Activated CD4-positive, alpha-beta T cell treated with anti-CD3 and anti-CD28 coated beads, Interleukin-10, Interleukin-2, amounts not matched to agents 100 ng/mL and 50 ng/mL, durations not matched to agents 16 hours and 8 hours (primary cell): ENCODE measurements around the gene PRPF39.
"Not testable (repeated sequence)": the region's sequence is repeated elsewhere in the genome, so short reads cannot be mapped to it uniquely, and the experiment has no call there.

Experiments used
- DNase-seq: peaks from one replicate; pipeline ENCODE4 v3.0.0-alpha.2; 2020

PRPF39 gene, protein sequence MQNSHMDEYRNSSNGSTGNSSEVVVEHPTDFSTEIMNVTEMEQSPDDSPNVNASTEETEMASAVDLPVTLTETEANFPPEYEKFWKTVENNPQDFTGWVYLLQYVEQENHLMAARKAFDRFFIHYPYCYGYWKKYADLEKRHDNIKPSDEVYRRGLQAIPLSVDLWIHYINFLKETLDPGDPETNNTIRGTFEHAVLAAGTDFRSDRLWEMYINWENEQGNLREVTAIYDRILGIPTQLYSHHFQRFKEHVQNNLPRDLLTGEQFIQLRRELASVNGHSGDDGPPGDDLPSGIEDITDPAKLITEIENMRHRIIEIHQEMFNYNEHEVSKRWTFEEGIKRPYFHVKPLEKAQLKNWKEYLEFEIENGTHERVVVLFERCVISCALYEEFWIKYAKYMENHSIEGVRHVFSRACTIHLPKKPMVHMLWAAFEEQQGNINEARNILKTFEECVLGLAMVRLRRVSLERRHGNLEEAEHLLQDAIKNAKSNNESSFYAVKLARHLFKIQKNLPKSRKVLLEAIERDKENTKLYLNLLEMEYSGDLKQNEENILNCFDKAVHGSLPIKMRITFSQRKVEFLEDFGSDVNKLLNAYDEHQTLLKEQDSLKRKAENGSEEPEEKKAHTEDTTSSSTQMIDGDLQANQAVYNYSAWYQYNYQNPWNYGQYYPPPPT

DNA sequence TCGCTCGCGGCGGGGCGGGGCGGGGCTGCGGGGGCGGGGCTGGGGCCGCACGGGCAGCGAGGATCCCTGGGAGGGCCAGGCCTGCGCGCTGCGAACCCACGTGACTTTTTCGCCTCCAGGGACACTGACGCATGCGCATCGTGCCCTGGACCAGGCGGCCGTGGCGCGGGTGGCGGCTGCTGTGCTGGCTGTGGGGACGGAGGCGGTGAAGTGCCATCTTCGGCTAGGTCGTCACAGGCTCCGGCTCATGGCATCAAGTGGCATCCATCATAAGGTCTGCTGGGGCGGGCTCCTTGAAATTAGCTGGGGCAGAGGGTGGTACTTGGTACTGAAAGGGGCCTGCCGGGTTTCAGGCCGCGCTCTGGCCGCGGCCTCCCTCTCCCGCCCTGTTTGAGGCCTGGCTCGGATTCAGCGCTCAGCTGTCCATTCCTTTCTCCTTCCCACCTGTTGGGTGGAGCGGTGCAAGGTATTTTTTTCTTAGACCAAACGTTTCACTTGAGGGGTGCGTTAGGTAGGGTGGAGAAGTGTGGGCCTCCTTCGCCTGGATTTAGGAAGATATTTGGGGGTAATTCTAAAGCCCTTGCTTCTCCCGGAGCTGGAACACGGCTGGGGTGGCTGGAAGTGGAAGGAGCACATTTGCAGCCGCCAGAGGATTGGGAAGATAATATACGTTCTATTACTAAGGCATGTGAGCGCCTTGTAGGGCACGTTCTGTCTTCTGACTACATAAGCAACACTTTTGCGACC lies at the start of gene PRPF39:
TSS of gene PRPF39 (plus strand) at position 141 of the 747 bp plus-strand sequence. CDS start 11,124 bp downstream, outside the sequence.
- DNase-seq: peak; percentile 97

DNA sequence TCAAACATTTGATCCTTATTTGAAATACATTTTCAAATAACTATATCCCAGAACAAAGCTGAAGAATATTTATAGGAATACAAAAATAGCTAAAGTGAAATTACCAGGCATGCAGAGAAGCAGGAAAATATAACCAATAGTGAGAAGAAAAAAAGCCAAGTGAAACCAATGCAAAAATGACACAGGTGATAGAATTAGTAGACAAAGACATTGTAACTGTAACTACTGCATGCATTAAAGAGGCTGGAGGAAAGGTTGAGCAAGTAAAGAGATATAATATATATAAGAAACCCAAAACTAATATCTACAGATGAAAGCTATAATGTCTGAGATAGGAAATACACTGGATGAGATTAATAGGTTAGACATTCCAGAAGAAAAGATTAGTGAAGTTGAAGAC lies 49.2 kb upstream of the PRPF39 start:
- DNase-seq: no peak

DNA sequence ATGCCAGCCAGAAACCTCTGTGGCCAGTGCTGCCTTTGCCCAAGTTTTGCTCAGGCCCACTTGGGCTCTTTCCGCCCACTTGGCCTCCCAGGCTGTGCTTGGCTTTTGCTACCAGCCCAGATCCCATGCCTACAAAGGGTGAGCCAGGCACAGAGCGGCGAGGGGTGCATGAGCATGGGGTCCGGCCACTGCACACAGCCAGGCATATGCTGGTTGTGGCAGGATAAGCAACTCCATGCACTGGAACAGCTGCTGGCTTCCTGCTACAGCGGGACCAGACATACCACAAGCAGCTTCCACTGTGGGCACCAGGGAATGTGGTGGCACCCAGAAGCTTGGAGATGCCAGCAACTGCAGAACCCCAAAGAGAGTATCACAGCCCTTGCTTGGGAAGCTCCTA lies 45.7 kb upstream of the PRPF39 start:
- no peak for DNase-seq

DNA sequence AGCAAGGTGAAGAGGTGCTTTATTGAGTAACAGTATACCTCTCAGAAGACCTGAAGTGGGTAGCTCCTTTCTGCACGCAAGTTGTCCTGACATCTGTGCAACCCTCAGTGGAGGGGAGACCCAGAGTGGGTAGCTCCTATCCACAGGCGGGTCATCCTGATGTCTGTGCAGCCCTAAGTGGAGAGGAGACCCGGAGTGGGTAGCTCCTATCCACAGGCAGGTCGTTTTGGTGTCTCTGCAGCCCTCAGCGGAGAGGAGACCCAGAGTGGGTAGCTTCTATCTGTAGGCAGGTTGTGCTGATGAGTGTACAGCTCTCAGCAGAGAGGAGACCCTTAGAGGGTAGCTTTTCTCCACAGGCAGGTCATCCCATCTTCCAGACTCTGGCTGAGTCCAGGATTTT lies 45.1 kb upstream of the PRPF39 start:
- DNase-seq: no peak

DNA sequence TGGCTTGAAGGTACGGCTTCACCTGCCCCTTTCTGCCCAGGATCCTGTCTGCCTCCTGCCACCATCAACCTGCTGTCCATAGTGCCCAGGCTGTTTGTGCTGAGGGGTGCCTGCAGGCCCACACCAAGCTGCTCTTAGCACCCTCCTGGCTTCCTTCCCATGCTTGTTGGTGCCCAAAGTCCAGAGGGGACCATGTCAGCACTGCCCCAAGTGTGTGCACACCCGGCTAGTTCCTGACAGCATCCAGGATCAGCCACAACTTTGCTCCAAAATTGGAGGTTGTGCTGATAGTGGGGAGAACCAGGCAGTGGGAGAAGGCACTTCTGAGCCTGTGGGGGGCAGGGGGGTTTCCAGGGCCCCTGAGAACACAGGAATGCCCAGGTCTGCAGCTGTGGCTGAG lies 44.5 kb upstream of the PRPF39 start:
- no peak for DNase-seq

DNA sequence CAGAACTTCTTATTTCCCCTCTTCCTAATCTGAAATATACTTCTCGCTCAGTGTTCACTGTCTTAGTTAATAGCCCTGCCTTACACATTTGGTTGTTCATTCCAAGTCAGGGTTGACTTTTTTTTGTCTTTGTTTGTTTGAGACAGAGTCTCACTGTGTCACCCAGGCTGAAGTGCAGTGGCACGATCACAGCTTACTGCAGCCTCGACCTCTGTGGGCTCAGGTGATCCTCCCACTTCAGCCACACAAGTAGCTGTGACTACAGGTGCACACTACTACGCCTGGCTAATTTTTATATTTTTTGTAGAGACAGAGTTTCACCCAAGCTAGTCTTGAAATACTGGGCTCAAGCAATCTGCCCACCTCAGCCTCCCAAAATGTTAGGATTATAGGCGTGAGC lies 42.3 kb upstream of the PRPF39 start:
- DNase-seq: no peak

DNA sequence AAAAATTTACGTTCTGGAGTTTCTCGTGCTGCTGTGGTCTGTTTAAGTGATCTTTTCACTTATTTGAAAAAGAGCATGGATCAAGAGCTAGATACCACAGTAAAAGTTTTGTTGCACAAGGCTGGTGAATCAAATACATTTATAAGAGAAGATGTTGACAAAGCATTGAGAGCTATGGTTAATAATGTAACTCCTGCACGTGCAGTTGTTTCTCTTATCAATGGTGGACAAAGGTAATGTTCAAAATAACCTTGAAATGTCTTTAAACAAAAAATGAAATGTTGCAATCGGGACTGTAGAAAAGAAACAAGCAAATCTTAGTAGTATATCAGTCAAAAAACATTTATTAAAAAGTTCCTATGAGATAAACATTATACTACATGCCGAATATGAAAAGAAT lies 39.3 kb upstream of the PRPF39 start:
- no peak for DNase-seq

DNA sequence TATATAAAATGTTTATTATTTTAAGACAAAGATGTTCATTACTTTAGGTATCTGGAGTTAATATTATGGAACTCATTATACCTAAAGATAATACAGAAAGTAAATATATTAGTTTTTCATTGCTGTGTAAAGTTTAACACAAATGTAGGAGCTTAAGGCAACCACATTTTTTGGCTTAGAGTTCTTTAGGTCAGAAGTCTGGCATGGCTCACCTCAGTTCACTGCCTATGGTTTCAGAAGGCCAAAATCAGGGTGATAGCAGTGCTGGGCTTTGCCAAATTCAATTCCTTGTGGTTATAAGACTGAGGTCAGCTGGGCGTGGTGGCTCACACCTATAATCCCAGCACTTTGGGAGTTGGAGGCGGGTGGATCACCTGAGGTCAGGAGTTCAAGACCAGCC lies 35.5 kb upstream of the PRPF39 start:
- DNase-seq: no peak

DNA sequence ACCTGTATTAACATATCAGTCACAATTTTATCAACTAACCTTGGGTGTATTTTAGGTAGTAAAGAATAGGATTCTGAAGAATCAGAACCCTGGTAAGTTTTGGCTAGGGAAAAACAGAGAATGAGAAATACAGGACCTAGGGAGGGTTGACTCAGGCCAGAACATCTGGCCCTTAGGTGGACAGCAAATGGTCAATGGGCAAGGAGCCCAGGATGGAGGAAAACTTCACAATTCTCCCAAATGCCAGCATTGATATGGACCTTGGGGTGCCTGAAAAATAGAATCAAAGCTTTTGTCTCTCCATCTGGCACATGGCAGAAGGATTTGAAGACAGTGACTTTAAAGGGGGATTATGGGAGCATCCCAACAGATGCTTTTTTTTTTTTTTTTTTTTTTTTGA lies 32.7 kb upstream of the PRPF39 start:
- DNase-seq: no peak

DNA sequence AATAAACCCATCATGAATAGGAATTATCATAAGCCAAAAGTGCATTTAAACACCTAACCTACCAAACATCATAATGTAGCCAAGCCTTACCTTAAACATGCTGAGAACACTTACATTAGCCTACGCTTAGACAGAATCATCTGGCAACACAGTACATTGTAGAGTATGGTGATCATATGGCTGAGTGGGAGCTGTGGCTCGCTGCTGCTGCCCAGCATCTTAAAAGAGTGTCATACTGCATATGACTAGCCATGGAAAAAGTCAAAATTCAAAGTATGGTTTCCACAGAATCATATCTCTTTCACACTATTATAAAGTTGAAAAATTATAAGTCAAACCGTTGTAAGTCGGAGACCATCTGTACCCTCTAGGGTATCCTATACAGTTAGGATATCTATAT lies 32.0 kb upstream of the PRPF39 start:
- no peak for DNase-seq

DNA sequence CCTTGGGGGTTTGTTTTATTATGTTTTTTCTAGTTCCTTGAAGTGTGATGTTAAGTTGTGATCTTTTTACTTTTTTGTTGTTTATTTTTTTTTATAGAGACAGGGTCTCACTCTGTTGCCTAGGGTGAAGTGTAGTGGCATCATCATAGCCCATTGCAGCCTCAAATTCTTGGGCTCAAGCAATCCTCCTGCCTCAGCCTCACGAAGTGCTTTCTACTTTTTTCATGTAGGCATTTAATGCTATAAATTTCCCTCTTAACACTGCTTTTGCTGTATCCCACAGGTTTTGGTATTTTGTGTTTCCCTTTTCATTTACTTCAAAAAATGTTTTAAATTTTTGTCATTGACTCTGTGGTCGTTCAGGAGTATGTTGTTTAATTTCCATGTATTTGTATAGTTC lies 26.6 kb upstream of the PRPF39 start:
- no peak for DNase-seq

DNA sequence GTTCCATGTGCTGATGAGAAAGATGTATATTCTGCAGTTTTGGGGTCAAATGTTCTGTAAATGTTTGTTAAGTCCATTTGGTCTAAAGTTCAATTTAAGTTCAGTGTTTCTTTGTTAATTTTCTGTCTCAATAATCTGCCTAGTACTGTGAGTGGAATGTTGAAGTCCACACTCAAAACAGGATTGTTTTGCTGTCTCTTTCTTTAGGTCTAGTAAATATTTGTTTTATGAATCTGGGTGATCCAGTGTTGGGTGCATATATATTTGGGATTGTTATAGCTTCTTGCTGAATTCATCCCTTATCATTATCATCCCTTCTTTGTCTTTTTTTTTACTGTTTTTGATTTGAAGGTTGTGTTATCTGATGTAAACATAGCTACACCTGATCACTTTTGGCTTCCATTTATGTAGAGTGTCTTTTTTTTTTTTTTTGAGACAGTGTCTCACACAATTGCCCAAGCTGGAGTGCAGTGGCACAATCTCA lies 26.0 kb upstream of the PRPF39 start:
- DNase-seq: no peak

DNA sequence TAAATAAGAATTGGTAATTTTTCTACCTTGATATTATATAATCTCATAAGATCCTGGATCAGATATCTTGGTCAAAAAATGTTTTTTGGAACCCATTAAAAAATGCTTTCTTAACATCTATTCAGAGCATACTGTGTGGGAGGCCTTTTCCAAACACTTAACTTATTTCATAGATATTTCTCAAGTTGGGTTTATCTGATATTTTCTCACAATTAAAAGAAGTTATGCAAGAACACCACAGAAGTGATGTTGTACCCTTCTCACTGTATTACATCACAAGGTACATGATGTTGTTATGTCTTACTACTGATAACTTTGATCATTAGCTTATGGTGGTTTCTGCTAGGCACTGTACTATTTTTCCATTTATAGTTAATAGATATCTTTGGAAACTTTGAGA lies 23.4 kb upstream of the PRPF39 start:
- no peak for DNase-seq

DNA sequence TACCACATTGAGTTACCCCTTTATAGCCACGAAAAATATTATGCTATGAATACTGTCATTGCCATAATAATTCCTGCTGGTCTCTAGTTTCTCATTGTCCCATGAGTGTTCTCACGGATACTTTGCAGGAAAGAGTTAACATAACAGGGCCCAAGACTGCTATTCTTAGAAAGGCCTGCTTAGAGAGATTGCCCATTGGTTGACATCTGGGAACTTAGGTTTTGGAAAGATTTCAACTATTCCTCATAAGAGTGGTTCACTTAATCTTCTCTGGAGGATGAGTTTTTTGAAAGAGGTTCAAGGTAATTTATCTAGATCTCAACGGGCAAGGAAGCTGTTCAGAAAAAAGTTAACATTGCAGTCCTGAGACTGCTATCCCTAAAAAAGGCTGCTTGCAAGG lies 18.4 kb upstream of the PRPF39 start:
- no peak for DNase-seq

DNA sequence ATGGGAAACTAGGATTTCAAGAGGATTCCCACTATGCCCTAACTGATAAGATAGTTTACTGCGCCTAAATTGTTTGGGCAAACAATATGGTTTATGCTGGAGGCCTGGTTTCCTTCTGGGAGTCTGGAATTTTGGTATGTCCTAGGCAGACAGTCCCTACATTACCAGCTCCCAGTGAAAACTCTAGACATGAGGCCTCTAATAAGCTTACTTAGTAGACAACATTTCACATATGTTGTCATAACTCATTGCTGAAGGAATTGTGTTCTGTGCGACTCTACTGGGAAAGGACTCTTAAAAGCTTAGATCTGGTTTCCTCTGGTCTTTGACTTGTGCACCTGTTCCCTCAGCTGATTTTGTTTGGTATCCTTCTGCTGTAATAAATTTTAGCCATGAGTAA lies 18.0 kb upstream of the PRPF39 start:
- no peak for DNase-seq

DNA sequence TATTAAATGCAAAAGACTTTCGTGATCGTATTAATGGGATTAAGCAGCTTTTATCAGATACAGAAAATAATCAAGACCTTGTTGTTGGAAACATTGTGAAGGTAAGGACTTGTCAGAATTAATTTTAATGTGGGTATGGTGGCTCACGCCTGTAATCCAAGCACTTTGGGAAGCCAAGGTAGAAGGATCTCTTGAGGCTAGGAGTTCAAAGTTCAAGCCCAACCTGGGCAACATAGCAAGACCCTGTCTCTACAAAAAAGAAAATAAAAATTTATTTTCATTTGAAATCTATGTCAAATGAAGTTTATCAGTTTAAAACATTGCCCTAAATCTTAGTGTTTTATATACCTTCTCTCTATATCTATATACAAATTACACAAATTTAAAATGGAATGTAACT lies 17.2 kb upstream of the PRPF39 start:
- no peak for DNase-seq

DNA sequence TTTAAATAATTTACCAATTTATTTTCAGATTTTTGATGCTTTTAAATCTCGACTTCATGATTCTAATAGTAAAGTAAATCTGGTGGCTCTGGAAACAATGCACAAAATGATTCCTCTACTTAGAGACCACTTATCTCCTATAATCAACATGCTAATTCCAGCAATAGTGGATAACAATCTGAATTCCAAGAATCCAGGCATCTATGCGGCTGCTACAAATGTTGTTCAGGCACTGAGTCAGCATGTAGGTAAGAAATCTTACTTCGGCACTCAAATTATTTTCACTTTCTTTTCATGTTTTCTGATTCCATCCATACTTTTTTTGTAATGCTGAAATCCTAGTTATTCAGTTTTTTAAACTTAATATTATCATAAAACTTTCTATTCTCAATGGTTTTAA lies 15.5 kb upstream of the PRPF39 start:
- DNase-seq: no peak

DNA sequence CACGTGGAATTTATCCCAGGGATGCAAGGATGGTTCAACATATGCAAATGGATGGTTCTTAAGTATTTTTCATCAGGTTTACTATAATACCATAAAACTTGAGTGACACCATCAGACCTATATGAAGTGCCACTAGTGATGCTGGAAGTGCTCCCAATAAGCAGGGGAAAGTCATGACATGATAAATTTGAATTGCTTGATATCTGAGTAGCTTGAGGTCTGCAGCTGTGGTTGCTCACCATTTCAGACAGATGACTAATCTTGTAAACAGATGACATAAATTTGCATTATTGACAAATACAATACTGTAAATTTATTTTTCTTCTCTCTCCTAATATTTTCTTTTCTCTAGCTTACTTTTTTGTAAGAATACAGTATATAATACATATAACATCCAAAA lies 13.7 kb upstream of the PRPF39 start:
- DNase-seq: no peak

DNA sequence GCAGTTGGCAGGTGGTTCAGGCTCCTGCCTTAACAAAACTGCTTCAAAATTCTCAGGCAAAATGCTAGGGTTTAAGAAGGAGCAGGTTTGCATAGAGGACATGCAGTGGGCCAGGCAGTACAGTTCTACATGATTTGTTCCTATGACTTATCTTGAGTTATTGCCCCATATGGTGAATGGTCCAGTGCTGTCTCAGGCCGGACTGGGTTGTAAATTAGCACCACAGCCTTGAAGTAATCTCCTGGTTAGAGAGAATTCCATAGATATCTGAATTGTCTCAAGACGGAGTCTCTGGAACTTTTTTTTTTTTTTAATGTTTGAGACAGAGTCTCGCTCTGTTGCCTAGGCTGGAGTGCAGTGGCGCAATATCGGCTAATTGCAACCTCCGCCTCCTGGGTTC lies 11.8 kb upstream of the PRPF39 start:
- DNase-seq: no peak

DNA sequence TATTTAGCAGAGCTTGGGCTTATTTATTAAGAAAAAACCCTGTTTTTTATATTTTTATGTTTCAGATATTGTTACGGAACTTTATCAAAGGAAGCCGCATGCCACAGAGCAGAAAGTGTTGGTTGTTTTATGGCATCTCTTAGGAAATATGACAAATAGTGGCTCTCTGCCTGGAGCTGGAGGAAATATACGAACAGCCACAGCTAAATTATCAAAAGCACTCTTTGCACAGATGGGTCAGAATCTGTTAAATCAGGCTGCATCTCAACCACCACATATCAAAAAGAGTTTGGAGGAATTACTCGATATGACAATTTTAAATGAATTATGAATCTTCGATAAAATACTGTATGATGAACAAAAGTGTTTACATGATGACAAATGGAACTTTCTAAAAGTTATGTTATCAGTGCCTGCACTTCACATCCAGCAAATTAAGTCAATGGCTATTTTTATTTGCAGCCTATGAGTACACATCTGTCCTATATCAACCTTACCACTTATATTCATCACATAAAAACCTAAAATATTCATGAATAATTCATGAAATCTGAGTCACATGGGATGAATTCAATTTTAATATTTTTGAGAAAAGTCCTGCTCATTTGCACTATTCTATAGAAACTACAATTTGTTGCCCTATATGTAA lies 10.6 kb upstream of the PRPF39 start:
- no peak for DNase-seq

DNA sequence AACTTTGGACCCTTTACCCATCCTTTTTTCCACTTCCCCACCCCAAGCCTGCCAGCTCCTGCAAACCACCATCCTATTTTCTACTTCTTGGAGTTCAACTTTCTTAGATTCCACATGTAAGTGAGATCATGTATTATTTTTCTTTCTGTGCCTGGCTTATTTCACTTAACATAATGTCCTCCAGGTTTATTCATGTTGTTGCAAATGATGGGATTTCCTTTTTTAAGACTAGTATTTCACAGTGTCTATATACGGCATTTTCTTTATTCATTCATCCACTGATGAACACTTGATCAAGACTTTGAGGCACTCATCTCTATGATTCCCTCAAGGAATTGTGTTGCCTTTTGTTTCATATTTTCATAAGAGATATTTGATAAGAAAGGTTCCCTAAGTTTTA lies 5.6 kb upstream of the PRPF39 start:
- DNase-seq: no peak

DNA sequence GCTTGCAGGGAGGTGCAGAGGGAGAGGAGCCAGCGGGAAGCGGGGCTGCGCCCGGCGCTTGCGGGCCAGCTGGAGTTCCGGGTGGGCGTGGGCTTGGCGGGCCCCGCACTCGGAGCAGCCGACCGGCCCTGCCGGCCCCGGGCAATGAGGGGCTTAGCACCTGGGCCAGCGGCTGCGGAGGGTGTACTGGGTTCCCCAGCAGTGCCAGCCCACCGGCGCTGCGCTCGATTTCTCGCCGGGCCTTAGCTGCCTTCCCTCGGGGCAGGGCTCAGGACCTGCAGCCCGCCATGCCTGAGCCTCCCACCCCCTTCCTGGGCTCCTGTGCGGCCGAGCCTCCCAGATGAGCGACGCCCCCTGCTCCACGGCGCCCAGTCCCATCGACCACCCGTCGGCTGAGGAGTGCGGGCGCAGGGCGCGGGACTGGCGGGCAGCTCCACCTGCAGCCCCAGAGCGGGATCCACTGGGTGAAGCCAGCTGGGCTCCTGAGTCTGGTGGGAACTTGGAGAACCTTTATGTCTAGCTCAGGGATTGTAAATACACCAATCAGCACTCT lies 3.4 kb upstream of the PRPF39 start:
- not testable (repeated sequence) for DNase-seq

DNA sequence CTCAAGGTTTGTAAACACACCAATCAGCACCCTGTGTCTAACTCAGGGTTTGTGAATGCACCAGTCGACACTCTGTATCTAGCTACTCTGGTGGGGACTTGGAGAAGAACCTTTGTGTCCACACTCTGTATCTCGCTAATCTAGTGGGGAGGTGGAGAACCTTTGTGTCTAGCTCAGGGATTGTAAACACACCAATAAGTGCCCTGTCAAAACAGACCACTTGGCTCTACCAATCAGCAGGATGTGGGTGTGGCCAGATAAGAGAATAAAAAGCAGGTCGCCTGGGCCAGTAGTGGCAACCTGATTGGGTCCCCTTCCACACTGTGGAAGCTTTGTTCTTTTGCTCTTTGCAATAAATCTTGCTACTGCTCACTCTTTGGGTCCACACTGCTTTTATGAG lies 2.8 kb upstream of the PRPF39 start:
- not testable (repeated sequence) for DNase-seq
